ENCODE measurements around the gene VSTM2L.

Gene VSTM2L

GRCh38 chr20:37878835-37879599, 23.9 kb upstream of the VSTM2L start:
- no peak for DNase-seq (ENCODE audit: low read depth in 2 of 2)

GRCh38 chr20:37879843-37880242, 23.1 kb upstream of the VSTM2L start:
- DNase-seq (ENCODE audit: low read depth in 2 of 2): no peak

DNA sequence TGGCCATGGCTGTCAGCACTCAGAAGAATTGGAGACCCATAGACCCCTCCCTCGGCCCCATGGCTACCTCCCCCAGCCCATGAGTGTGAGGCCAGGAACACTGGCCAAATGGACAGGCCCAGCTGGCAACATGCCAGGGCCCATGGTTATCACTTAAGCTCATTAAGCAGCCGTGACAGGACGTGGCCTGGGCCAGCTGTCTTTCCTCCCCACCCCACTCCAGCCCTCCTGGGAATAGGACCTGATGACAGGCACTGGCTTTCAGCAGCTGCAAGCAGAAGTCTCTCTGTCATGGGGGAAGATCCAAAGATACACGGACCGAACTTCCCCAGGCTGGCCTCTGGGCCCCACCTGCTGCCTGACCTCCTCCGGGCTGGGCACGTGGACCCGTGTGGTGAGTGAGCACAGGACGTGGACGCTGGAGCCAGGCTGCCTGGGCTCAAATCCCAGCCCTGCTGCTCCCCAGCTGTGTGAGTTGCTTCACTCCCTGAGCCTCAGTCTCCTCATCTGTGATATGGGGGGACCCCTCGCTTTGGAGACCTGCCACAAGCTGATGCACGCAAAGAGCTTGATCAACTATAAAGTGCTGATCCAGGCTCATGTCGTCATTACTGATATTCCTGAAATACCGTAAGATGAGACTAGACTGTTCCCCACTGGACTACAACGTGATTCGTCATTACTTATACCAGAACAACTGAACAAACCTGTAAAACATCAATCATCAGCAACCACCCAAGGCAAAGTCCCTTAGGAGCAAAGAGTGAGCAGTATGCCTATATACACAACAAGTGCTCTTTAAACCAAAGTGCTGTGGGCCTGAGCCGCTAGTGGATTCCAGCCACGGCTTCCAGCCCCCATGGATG, 22.0 kb upstream of the VSTM2L start:
- DNase-seq (ENCODE audit: low read depth in 2 of 2): no peak

GRCh38 chr20:37881601-37882343, 21.2 kb upstream of the VSTM2L start:
- no peak for DNase-seq (ENCODE audit: low read depth in 2 of 2)

- no peak for DNase-seq (ENCODE audit: low read depth in 2 of 2)
These were observed 19.8 kb upstream of the VSTM2L start for GRCh38 chr20:37882961-37883712.

DNA sequence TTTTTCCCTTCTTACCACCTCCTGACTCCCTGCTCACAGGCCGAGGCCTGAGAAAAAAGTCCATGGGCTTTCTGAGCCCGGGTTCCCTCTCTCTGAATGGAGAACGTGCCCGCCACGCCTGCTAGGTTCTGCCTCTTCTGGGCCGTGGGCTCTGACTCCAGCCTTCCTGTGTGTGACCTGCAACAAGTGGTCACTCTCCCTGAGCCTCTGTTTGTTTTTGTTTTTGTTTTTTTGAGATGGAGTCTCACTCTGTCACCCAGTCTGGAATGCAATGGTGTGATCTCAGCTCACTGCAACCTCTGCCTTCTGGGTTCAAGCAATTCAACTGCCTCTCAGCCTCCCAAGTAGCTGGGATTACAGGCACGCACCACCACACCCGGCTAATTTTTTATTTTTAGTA, 17.9 kb upstream of the VSTM2L start:
- no peak for DNase-seq (ENCODE audit: low read depth in 2 of 2)

DNA sequence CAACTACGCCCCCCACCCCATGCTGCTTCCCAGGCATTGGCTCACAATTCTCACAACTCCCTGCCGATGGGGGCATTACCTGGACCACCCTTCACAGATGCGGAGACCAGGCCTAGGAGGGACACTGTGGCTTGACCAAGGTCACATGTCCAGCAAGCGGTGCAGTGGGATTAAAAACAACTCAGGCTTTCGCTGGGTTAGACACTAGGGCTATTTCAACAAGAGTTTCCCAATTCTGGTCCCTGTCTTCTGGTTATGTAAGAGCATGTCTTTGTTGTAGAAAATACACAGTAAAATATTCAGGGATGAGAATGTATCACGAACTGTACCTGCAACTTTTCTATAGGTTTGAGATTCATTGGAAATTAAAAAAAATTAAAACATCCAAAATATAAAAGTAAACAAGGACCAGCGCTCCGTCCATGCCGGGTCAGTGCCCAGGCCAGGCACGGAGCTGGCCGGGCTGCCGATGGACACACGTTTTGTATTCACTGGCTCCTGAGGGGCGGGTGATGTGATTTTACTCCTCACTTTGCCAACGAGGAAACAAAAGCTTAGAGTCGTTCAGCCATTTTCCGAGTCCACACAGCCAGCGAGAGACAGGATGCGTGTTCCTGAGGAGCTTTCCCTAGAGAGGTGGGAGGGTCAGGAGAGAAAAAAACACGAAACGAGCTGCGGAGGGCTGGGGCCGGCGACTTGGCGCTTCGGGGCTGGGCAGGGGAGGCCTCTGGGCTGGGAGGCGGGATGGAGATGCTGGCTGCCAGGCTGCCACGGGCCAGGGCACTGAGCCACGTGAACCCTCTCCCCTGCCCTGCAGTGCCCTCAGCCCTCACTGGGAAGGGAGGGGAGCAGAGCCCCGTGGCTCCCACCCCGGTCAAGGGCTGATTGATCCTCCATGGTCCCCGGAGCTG, 17.1 kb upstream of the VSTM2L start:
- no peak for DNase-seq (ENCODE audit: low read depth in 2 of 2)

GRCh38 chr20:37886851-37887297, 16.1 kb upstream of the VSTM2L start:
- no peak for DNase-seq (ENCODE audit: low read depth in 2 of 2)

DNA sequence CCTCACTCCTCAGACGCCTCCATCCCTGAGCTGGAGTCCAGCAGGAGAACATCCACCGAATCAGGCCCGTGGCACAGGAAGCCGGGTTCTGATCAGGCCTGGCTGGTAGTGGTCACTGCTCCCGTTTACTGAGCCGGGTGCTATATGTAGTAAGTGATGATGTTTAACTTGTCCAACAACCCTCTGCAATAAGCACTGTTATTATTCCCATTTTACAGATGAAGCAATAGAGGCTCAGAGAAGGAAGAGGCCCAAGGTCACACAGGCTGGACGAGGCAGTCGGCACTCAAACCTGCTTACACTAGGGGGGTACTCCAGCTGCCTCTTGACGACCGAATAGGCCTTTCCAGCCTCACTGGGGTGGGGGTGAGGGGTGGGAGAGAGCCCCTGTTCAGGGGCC, 14.3 kb upstream of the VSTM2L start:
- no peak for DNase-seq (ENCODE audit: low read depth in 2 of 2)

DNA sequence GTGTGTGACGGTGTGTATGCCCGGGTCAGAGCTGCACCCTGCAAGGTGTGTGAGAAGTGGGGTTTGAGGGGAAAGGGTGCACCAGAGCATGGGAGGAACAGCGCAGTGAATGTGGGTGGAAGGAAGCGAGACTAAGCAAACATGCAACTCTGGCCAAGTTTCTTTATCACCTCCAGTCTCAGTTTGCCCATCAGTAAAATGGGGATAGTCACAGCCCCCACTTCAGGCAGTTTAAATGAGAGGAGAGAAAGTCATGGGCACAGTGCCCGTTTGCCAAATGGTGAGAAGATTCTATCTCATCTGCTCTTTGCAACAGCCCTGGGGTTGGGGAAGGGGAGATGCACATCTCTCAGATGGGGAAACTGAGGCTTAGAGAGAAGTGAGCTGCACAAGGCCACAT, 12.8 kb upstream of the VSTM2L start:
- no peak for DNase-seq (ENCODE audit: low read depth in 2 of 2)

DNA sequence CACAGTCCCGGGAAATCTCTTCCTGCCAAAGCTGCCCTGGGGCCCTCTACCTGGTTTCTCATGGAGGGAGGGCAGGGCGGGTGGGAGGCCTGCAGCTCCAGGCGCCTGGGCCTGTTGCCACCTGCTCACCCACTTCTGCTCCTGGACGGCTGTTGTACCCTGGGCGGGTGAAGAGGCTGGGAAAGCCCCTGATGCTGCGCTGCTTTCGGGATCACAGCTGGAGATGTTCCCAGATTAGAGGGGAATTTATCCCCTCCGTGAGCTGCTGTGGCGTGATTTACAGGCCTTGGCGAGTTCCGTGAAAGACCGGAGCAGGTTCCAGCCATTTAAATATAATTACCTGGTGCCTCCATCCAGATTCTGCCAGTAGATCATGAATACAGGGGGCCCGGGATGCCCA, 12.3 kb upstream of the VSTM2L start:
- DNase-seq (ENCODE audit: low read depth in 2 of 2): no peak

DNA sequence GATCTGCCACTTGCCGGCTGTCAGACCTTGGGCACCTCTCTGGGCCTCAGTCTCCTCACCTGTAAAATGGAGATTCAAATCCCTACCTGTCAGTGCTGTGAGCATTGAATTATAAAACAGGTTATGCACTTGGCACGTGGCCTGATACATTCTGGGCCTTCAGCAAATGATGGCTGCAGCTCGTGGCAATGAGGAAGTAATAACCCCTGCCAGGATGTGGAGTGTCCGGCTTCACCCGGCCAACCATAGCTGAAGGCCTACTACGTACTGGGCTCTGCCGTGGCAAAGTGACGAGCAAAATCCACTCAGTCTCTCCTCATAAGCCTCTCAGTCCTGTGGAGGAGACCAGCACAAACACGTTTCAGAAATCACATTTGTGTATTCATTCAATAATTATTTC, 10.9 kb upstream of the VSTM2L start:
- no peak for DNase-seq (ENCODE audit: low read depth in 2 of 2)

DNA sequence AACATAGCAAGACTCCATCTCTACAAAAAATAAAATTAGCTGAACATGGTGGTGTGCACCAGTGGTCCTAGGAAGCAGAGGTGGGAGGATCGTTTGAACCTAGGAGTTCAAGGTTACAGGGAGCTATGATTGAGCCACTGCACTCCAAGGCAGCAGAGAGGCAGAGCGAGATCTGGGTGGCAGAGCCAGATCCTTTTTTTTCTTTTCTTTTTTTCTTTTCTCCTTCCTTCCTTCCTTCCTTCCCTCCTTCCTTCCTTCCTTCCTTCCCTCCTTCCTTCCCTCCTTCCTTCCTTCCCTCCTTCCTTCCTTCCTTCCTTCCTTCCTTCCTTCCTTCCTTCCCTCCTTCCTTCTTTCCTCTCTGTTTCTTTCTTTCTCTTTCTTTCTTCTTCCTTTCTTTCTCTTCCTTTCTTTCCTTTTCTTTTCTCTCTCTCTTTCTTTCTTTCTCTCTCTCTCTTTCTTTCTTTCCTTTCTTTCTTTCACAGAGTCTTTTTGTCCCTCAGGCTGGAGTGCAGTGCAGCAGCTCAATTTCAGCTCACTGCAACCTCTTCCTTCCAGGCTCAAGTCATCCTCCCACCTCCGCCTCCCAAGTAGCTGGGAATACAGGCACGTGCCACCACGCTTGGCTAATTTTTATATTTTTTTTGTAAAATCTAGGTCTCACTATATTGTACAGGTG, 9.2 kb upstream of the VSTM2L start:
- no peak for DNase-seq (ENCODE audit: low read depth in 2 of 2)

DNA sequence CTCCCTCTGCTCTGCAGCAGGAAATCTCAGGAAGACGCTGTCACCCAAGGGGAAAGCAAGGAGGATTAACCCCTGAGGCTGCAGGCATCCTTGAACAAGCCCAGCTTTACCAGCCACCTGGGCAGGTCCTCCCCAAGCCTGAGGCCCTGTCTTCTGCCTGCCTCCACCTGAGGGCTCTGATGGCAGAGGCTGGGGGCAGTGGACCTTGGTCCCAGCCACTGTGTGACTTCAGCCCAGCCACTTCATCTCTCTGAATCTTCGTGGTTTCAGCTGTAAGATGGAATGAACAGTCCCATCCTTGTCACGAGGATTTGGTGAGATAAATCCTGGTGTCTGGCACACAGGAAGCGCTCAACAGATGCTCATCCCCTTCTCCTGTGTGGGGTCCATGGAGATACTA, 8.5 kb upstream of the VSTM2L start:
- DNase-seq (ENCODE audit: low read depth in 2 of 2): no peak

GRCh38 chr20:37895166-37895565, 7.8 kb upstream of the VSTM2L start:
- DNase-seq (ENCODE audit: low read depth in 2 of 2): no peak

DNA sequence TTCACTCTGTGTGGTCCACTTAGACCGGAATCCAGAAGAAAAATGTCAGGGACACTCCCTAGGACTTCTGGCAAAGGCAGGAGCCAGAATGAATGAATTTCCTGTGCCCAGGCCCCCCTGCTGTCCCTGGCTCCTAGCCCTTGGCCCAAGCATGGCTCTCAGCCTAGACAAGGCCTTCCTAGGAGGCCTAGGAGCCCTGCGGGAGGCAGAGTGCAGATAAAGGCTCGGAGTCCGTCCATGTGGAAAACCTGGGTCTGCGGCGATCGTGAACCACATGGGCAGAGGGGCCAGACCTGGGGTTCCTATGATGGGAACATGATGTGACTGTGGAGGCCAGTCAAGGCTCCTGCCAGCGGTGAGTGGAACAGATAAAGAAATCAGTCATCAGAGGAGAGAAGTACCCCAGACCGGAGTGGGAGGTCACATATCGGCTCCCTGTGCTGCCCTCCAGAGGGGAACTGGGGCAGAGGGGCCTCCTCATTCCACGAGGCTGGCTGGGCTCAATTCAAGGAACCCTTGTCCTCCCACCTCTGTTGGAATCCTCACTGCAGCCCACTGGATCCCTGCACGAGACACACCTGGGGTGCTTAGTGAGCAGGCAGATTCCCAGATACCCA, 5.9 kb upstream of the VSTM2L start:
- no peak for DNase-seq (ENCODE audit: low read depth in 2 of 2)

GRCh38 chr20:37898233-37899104, 4.5 kb upstream of the VSTM2L start:
- no peak for DNase-seq (ENCODE audit: low read depth in 2 of 2)

Measured in stimulated activated CD8-positive, alpha-beta memory T cell treated with anti-CD3 and anti-CD28 coated beads, Interleukin-15, amount 100 ng/mL, for 4 hours (primary cell).